HG03432 (cell line): ENCODE data around the gene DENND2C.
"Not testable (repeated sequence)": the region's sequence is repeated elsewhere in the genome, so short reads cannot be mapped to it uniquely, and the experiment has no call there.

ENCODE experiments used
- ATAC-seq: cut with Tn5 transposase; IDR thresholded peaks from one replicate; pipeline ENCODE4 v1.9.1; 2021; ENCODE audit warnings: mild to moderate bottlenecking, moderate library complexity; ENCODE audit not compliant: unreplicated experiment

Gene DENND2C

GRCh38 chr1:114607223-114607622, 62.6 kb downstream of the DENND2C start:
- no peak for ATAC-seq

- ATAC-seq = no peak
These were observed 71.9 kb downstream of the DENND2C start for GRCh38 chr1:114597949-114598348.

- no peak for ATAC-seq
These were observed 74.2 kb downstream of the DENND2C start for GRCh38 chr1:114595602-114596001.

- ATAC-seq = no peak
These were observed 75.8 kb downstream of the DENND2C start for GRCh38 chr1:114594046-114594445.

- no peak for ATAC-seq
These were observed 80.7 kb downstream of the DENND2C start for GRCh38 chr1:114589122-114589521.

GRCh38 chr1:114588196-114588689, 81.6 kb downstream of the DENND2C start:
- no peak for ATAC-seq

GRCh38 chr1:114587203-114587991, 82.5 kb downstream of the DENND2C start:
- ATAC-seq = no peak

- ATAC-seq = no peak
These were observed 83.3 kb downstream of the DENND2C start for GRCh38 chr1:114586513-114587047.

- no peak for ATAC-seq
These were observed 84.6 kb downstream of the DENND2C start for GRCh38 chr1:114585231-114585630.

- ATAC-seq = peak; percentile 99
These were observed 88.2 kb downstream of the DENND2C start, which contains the start of gene BCAS2 for GRCh38 chr1:114581335-114582287. BCAS2 (minus strand) TSS chr1:114581615; CDS start chr1:114581591, 24 bp downstream.

- ATAC-seq = no peak
These were observed 95.5 kb downstream of the DENND2C start for GRCh38 chr1:114574365-114574764.

- no peak for ATAC-seq
These were observed 105.7 kb downstream of the DENND2C start for GRCh38 chr1:114564141-114564540.

GRCh38 chr1:114562978-114563510, 106.8 kb downstream of the DENND2C start:
- ATAC-seq = not testable (repeated sequence)

GRCh38 chr1:114561333-114561732, 108.5 kb downstream of the DENND2C start:
- ATAC-seq = no peak

- ATAC-seq = peak; percentile 45
These were observed 110.5 kb downstream of the DENND2C start for GRCh38 chr1:114559356-114559755.

GRCh38 chr1:114558544-114558943, 111.3 kb downstream of the DENND2C start:
- peak; percentile 71 for ATAC-seq

GRCh38 chr1:114554577-114554976, 115.3 kb downstream of the DENND2C start:
- ATAC-seq = no peak

GRCh38 chr1:114552106-114552639, 117.7 kb downstream of the DENND2C start:
- no peak for ATAC-seq

GRCh38 chr1:114551400-114551799, 118.4 kb downstream of the DENND2C start:
- ATAC-seq = no peak

- ATAC-seq = no peak
These were observed 119.5 kb downstream of the DENND2C start for GRCh38 chr1:114550336-114550735.

- ATAC-seq = no peak
These were observed 120.7 kb downstream of the DENND2C start for GRCh38 chr1:114549137-114549536.
